IMR-90 (cell line): ENCODE results near the gene CREB3L1. TPM values are rescaled to one million over a fixed set of nuclear protein-coding genes. Genes with fewer than 3 reads are reported as not detected.

Experiments
- ATAC-seq: fragments of 200-7000 bp; cut with Tn5 transposase; 2 replicates; pipeline ENCODE4 v1.9.1; 2020; ENCODE audit warnings: low read depth, mild to moderate bottlenecking, moderate library complexity
- BruUV-seq: library from RNA; stranded (reverse); fragments of 400-500 nt; replicated peaks from 2 replicates; lab custom pipeline; 2021; lab: Mats Ljungman, UMichigan
- CTCF ChIA-PET: fragments of 300-600 bp; formaldehyde crosslinking; extraction: SDS; loops from one replicate; lab custom pipeline; 2021; ENCODE audit warnings: antibody characterized with exemption; lab: Yijun Ruan, JAX
- POLR2A ChIA-PET: fragments of 300-600 bp; sonication (Branson Sonifier 250); formaldehyde crosslinking; loops from one replicate; lab custom pipeline; 2022; ENCODE audit warnings: antibody characterized with exemption; ENCODE audit not compliant: unreplicated experiment; lab: Charles Lee
- DNase-seq: peaks from one replicate; pipeline ENCODE4 v3.0.0; 2013
- H2AFZ ChIP-seq: replicated peaks from 2 replicates; pipeline ENCODE3; 2013; ENCODE audit warnings: low read length, mild to moderate bottlenecking; ENCODE audit not compliant: poor library complexity
- H2AK5ac ChIP-seq: 2 replicates; pipeline ENCODE4 v1.6.1; 2013; ENCODE audit warnings: low read depth, low read length, inconsistent platforms
- H2AK9ac ChIP-seq: replicated peaks from 2 replicates; pipeline ENCODE3; 2013; ENCODE audit warnings: mild to moderate bottlenecking, low read depth, low read length, moderate library complexity; ENCODE audit not compliant: poor library complexity
- H2BK120ac ChIP-seq: 2 replicates; pipeline ENCODE4 v1.6.1; 2013; ENCODE audit warnings: low read depth, low read length, inconsistent platforms
- H2BK15ac ChIP-seq: 3 replicates; pipeline ENCODE4 v1.6.1; 2013; ENCODE audit warnings: low read depth, low read length, inconsistent platforms
- H2BK20ac ChIP-seq: 2 replicates; pipeline ENCODE4 v1.6.1; 2013; ENCODE audit warnings: low read depth, mild to moderate bottlenecking, inconsistent platforms, low read length, moderate library complexity
- H2BK5ac ChIP-seq: 2 replicates; pipeline ENCODE4 v1.6.1; 2013; ENCODE audit warnings: mild to moderate bottlenecking, low read depth, low read length, inconsistent platforms; ENCODE audit not compliant: poor library complexity, severe bottlenecking
- H3K14ac ChIP-seq: replicated peaks from 2 replicates; pipeline ENCODE4 v1.6.1; 2013; ENCODE audit warnings: low read depth, low read length, inconsistent platforms
- H3K18ac ChIP-seq: 2 replicates; pipeline ENCODE4 v1.6.1; 2013; ENCODE audit warnings: low read depth, low read length, control low read depth
- H3K23ac ChIP-seq: 2 replicates; pipeline ENCODE4 v1.6.1; 2013; ENCODE audit warnings: low read depth, low read length, inconsistent platforms
- H3K27ac ChIP-seq: 2 replicates; pipeline ENCODE4 v1.5.1; 2013; ENCODE audit warnings: mild to moderate bottlenecking, control low read depth, low read length; ENCODE audit not compliant: insufficient read depth
- H3K27me3 ChIP-seq: 2 replicates; pipeline ENCODE4 v1.6.1; 2013; ENCODE audit warnings: low read length; ENCODE audit not compliant: control insufficient read depth, insufficient read depth
- H3K36me3 ChIP-seq: 2 replicates; pipeline ENCODE4 v1.6.1; 2013; ENCODE audit warnings: low read length, mixed read lengths; ENCODE audit not compliant: control insufficient read depth, insufficient read depth
- H3K4ac ChIP-seq: 2 replicates; pipeline ENCODE4 v1.6.1; 2013; ENCODE audit warnings: low read depth, low read length, inconsistent platforms
- H3K4me1 ChIP-seq: 2 replicates; pipeline ENCODE4 v1.6.1; 2013; ENCODE audit warnings: low read length, mixed read lengths; ENCODE audit not compliant: control insufficient read depth, insufficient read depth
- H3K4me2 ChIP-seq: 2 replicates; pipeline ENCODE4 v1.6.1; 2013; ENCODE audit warnings: low read depth, mild to moderate bottlenecking, control low read depth, low read length, moderate library complexity
- H3K4me3 ChIP-seq: 2 replicates; pipeline ENCODE4 v1.5.1; 2013; ENCODE audit warnings: low read depth, mild to moderate bottlenecking, control low read depth, low read length, moderate library complexity; ENCODE audit not compliant: insufficient read depth
- H3K56ac ChIP-seq: 2 replicates; pipeline ENCODE4 v1.6.1; 2013; ENCODE audit warnings: low read length, inconsistent platforms; ENCODE audit not compliant: insufficient read depth; ENCODE audit errors: extremely low read depth
- H3K79me1 ChIP-seq, 2 experiments: 2 replicates each; pipeline ENCODE4 v1.6.1; 2013; ENCODE audit warnings: low read length in 2 of 2, inconsistent platforms in 1 of 2, low read depth in 1 of 2
- H3K9ac ChIP-seq: 2 replicates; pipeline ENCODE4 v1.6.1; 2013; ENCODE audit warnings: low read depth, low read length, control low read depth
- H3K9me1 ChIP-seq: 2 replicates; pipeline ENCODE4 v1.6.1; 2013; ENCODE audit warnings: low read length, inconsistent platforms; ENCODE audit not compliant: insufficient read depth
- H3K9me3 ChIP-seq: 2 replicates; pipeline ENCODE4 v1.6.1; 2013; ENCODE audit warnings: low read length; ENCODE audit not compliant: control insufficient read depth, insufficient read depth
- H4K20me1 ChIP-seq: 2 replicates; pipeline ENCODE4 v1.6.1; 2013; ENCODE audit warnings: low read length, inconsistent platforms; ENCODE audit not compliant: insufficient read depth
- H4K5ac ChIP-seq: 2 replicates; pipeline ENCODE4 v1.6.1; 2013; ENCODE audit warnings: mild to moderate bottlenecking, low read depth, low read length, control low read depth
- H4K8ac ChIP-seq, 2 experiments: 2 replicates each; pipeline ENCODE4 v1.6.1; 2013; ENCODE audit warnings: low read depth in 2 of 2, low read length in 2 of 2, control low read depth in 1 of 2, inconsistent platforms in 1 of 2
- H4K91ac ChIP-seq: 2 replicates; pipeline ENCODE4 v1.6.1; 2013; ENCODE audit warnings: low read depth, low read length, inconsistent platforms; ENCODE audit not compliant: insufficient read depth
- CEBPB ChIP-seq: IDR thresholded peaks from 2 replicates; pipeline ENCODE4 v1.6.1; 2012; ENCODE audit warnings: low read depth, low read length, improper control_type of control experiment
- NFE2L2 ChIP-seq: fragments of 150-350 bp; IDR thresholded peaks from 2 replicates; pipeline ENCODE4 v1.6.1; 2016; ENCODE audit warnings: low read depth, mild to moderate bottlenecking, low read length
- WGBS, 2 experiments: methylation state at CpG; one replicate each; pipeline versions ENCODE4 v1.1.5 to v1.1.7; 2013; ENCODE audit warnings: missing lambda C conversion rate in 2 of 2; ENCODE audit not compliant: insufficient read length in 1 of 2; ENCODE audit errors: extremely low coverage in 2 of 2; 5-methylcytosine and 5-hydroxymethylcytosine counted together
- dilution Hi-C: fragments of 300-500 bp; cut with HindIII; formaldehyde crosslinking; loops from one replicate; pipeline ENCODE4 v1.14.3; 2018; ENCODE audit warnings: low sequenced_read_pairs; ENCODE audit not compliant: unreplicated experiment
- in situ Hi-C: fragments of 300-500 bp; cut with MboI; formaldehyde crosslinking; loops from 3 replicates; pipeline ENCODE4 v1.14.3; 2019; ENCODE audit warnings: low sequenced_read_pairs, inconsistent platforms, mixed read lengths
- intact Hi-C: fragments of 100-400 bp; cut with micrococcal nuclease; formaldehyde crosslinking; loops from 2 replicates; pipeline ENCODE4 v1.10.0; 2022
- polyA plus RNA-seq, 3 experiments: library from polyadenylated mRNA; depleted of rRNA; stranded (reverse); fragments of >200 nt; gene quantifications; 2 replicates each; pipeline ENCODE4 v1.2.3, GENCODE V29; 2012; ENCODE audit warnings: low replicate concordance in 1 of 3
- total RNA-seq: library from RNA; depleted of rRNA; stranded (reverse); fragments of >200 nt; gene quantifications from 2 replicates; pipeline ENCODE4 v1.2.3, GENCODE V29; 2012

The CREB3L1 gene
- total and polyA plus RNA-seq, 2 of the 4 experiments (the other 2 are of a cell fraction) = 8.1 to 82.3 TPM

DNA sequence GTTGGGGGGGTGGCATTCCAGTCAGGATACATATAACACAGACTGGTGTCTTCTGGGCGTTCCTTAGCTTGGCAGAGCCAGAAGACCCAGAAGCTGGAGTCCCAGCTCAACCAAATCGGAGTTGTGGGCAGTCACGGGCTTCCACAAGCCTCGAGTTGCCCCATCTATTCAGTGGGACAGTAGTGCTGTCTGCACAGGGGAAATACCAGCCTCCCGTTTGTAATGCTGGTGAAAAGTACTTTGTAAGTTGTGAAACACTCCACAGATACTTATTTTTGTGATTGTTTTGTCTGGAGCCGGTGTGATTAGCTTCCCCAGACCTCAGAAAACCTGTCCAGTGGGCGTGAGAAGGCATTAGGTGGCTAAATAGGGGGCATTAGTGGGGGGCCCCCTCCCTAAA lies 83.4 kb downstream of the CREB3L1 start:
- DNase-seq = no peak
- in situ Hi-C loops = no loop called here
- H3K27me3 ChIP-seq = no peaks in the 10 kb centered on the region
- intact Hi-C loops = no loop called here
- H2AFZ ChIP-seq = peak overlapping the region; percentile 78
- H2AK5ac ChIP-seq = peak overlapping the region; percentile 43; the same call in 1 of the 2 replicates
- peak overlapping the region; percentile 40; the same call in 1 of the 2 replicates for H3K23ac ChIP-seq
- H4K5ac ChIP-seq = peak overlapping the region; percentile 50
- H2BK15ac ChIP-seq = peak overlapping the region; percentile 25; the same call in 1 of the 3 replicates
- dilution Hi-C loops = no loop called here
- peaks cover 51 to 71% of the 10 kb centered on the region in 2 experiments for H3K79me1 ChIP-seq
- H3K9me1 ChIP-seq = peaks cover 14% of the 10 kb centered on the region
- peak overlapping the region; percentile 52; the same call in 1 of the 2 replicates for H2BK120ac ChIP-seq
- H2AK9ac ChIP-seq = peak overlapping the region; percentile 59
- H3K14ac ChIP-seq = peak overlapping the region; percentile 44; the same call in 1 of the 2 replicates
- peak overlapping the region; percentile 76 for H3K4ac ChIP-seq
- peaks cover 37% of the 10 kb centered on the region for H3K4me1 ChIP-seq
- H4K8ac ChIP-seq = peak overlapping the region; percentile 44 to 93
- H4K20me1 ChIP-seq = peaks cover 32% of the 10 kb centered on the region
- TF ChIP-seq NFE2L2 (no peak), CEBPB (peak; percentile 58)
- H2BK5ac ChIP-seq = peak overlapping the region; percentile 71
- H3K56ac ChIP-seq = no peak overlapping the region
- WGBS, 2 experiments = 100% methylated on average over 1 of the region's 7 CpGs; no CpG with 5 or more reads in 1 of the 2 experiments
- no peak overlapping the region for H3K4me3 ChIP-seq
- POLR2A ChIA-PET = interaction anchor here (0.9 kb wide), 1 partner anchor 72 kb away, joined by 10 read pairs; no protein-coding TSS in a partner anchor
- peak overlapping the region; percentile 55; the same call in 1 of the 2 replicates for H4K91ac ChIP-seq
- no peaks in the 10 kb centered on the region for H3K9me3 ChIP-seq
- peak overlapping the region; percentile 51 for H3K4me2 ChIP-seq
- H3K9ac ChIP-seq = peak overlapping the region; percentile 36; the same call in 1 of the 2 replicates
- H3K18ac ChIP-seq = peak overlapping the region; percentile 65; the same call in 1 of the 2 replicates
- BruUV-seq = no TSS peak
- H2BK20ac ChIP-seq = no peak overlapping the region
- CTCF ChIA-PET = interaction anchor here (0.8 to 1.4 kb wide), 3 partner anchors 9 to 121 kb away, joined by 3 to 6 read pairs (median 4); partner anchors contain the start of gene DGKZ
- no peaks in the 10 kb centered on the region for H3K36me3 ChIP-seq
- ATAC-seq = no peak
- peak overlapping the region; percentile 66 for H3K27ac ChIP-seq
